Type B pancreatic cell (in vitro differentiated cells): Measurements from ENCODE around the gene PTPN1. TPM values are rescaled to one million over a fixed set of nuclear protein-coding genes. Genes with fewer than 3 reads are reported as not detected.

ENCODE experiments used
- DNase-seq: peaks from one replicate; pipeline ENCODE4 v3.0.0; 2021; ENCODE audit warnings: mixed read lengths; ENCODE audit not compliant: unreplicated experiment; ENCODE audit errors: extremely low spot score
- H3K27ac Mint-ChIP-seq: 2 replicates; pipeline ENCODE4 v1.8.0; 2021; ENCODE audit warnings: mild to moderate bottlenecking, mixed read lengths
- H3K27me3 Mint-ChIP-seq: 2 replicates; pipeline ENCODE4 v1.8.0; 2021; ENCODE audit warnings: mixed read lengths
- H3K36me3 Mint-ChIP-seq: 2 replicates; pipeline ENCODE4 v1.8.0; 2021; ENCODE audit warnings: mixed read lengths
- H3K4me1 Mint-ChIP-seq: one replicate; pipeline ENCODE4 v1.8.0; 2021; ENCODE audit warnings: mixed read lengths; ENCODE audit not compliant: unreplicated experiment
- H3K4me3 Mint-ChIP-seq: 2 replicates; pipeline ENCODE4 v1.8.0; 2021; ENCODE audit warnings: mild to moderate bottlenecking, mixed read lengths
- H3K9me3 Mint-ChIP-seq: 2 replicates; pipeline ENCODE4 v1.8.0; 2021; ENCODE audit warnings: mixed read lengths
- CTCF ChIP-seq: fragments of 200-600 bp; sonication (generic); conservative IDR thresholded peaks from 2 replicates; pipeline ENCODE4 v1.5.0; 2021; ENCODE audit warnings: antibody characterized with exemption, mild to moderate bottlenecking
- total RNA-seq: library from RNA; stranded (reverse); gene quantifications from 2 replicates; pipeline ENCODE4 v1.2.1, GENCODE V29; 2021; ENCODE audit warnings: low replicate concordance

Gene PTPN1
- total RNA-seq, 1 donor from 2014 or later = 27.6 TPM

DNA sequence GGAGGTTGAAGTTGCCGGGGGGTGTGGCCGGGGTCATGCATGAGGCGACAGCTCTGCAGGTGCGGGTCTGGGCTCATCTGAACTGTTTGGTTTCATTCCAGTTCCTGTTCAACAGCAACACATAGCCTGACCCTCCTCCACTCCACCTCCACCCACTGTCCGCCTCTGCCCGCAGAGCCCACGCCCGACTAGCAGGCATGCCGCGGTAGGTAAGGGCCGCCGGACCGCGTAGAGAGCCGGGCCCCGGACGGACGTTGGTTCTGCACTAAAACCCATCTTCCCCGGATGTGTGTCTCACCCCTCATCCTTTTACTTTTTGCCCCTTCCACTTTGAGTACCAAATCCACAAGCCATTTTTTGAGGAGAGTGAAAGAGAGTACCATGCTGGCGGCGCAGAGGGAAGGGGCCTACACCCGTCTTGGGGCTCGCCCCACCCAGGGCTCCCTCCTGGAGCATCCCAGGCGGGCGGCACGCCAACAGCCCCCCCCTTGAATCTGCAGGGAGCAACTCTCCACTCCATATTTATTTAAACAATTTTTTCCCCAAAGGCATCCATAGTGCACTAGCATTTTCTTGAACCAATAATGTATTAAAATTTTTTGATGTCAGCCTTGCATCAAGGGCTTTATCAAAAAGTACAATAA, 72.5 kb downstream of the PTPN1 start:
- Mint-ChIP-seq H3K27ac (no peak overlapping the region), H3K4me1 (no peaks in the 10 kb centered on the region), H3K9me3 (no peaks in the 10 kb centered on the region), H3K4me3 (no peak overlapping the region), H3K27me3 (no peaks in the 10 kb centered on the region), H3K36me3 (peaks cover 23% of the 10 kb centered on the region)
- no peak for DNase-seq
- no peak for TF ChIP-seq CTCF

GRCh38 chr20:50583442-50584150, 73.4 kb downstream of the PTPN1 start:
- TF ChIP-seq CTCF = no peak
- no peaks in the 10 kb centered on the region for H3K27me3 Mint-ChIP-seq
- H3K4me1 Mint-ChIP-seq = no peaks in the 10 kb centered on the region
- H3K9me3 Mint-ChIP-seq = no peaks in the 10 kb centered on the region
- H3K27ac Mint-ChIP-seq = no peak overlapping the region
- no peak for DNase-seq
- H3K4me3 Mint-ChIP-seq = no peak overlapping the region
- H3K36me3 Mint-ChIP-seq = peaks cover 24% of the 10 kb centered on the region

GRCh38 chr20:50584687-50585086, 74.5 kb downstream of the PTPN1 start:
- Mint-ChIP-seq H3K27me3 (no peaks in the 10 kb centered on the region), H3K27ac (no peak overlapping the region), H3K4me1 (no peaks in the 10 kb centered on the region), H3K9me3 (no peaks in the 10 kb centered on the region), H3K36me3 (peaks cover 16% of the 10 kb centered on the region), H3K4me3 (no peak overlapping the region)
- no peak for DNase-seq
- TF ChIP-seq CTCF = no peak

DNA sequence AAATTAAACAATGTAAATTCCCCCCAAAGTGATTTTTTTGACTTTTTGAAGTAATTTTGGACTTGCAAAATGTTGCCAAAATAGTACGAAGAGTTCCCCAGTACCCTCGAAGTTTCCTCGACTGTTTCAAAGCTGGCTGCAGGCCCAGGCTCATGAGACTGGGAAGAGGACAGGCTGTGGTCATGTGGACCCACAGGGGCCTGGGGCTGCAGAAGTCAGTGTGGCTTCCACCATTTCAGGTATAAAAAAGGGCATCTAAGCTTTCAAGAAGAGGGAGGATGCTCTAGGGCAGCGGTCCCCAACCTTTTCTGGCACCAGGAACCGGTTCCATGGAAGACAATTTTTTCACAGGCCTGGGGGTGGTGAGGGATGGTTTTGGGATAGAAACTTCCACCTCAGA, 75.0 kb downstream of the PTPN1 start:
- Mint-ChIP-seq H3K27ac (no peak overlapping the region), H3K27me3 (no peaks in the 10 kb centered on the region), H3K4me3 (no peak overlapping the region), H3K9me3 (no peaks in the 10 kb centered on the region), H3K4me1 (no peaks in the 10 kb centered on the region), H3K36me3 (peaks cover 16% of the 10 kb centered on the region)
- TF ChIP-seq CTCF = no peak
- DNase-seq = no peak

- no peak for TF ChIP-seq CTCF
- H3K27ac Mint-ChIP-seq = no peak overlapping the region
- H3K36me3 Mint-ChIP-seq = peaks cover 12% of the 10 kb centered on the region
- DNase-seq = no peak
- H3K4me3 Mint-ChIP-seq = no peak overlapping the region
- no peaks in the 10 kb centered on the region for H3K27me3 Mint-ChIP-seq
- no peaks in the 10 kb centered on the region for H3K9me3 Mint-ChIP-seq
- no peaks in the 10 kb centered on the region for H3K4me1 Mint-ChIP-seq
Observed at GRCh38 chr20:50585678-50586077, 75.5 kb downstream of the PTPN1 start.
